ENCODE measurements around the gene OR5L2.

Gene OR5L2

DNA sequence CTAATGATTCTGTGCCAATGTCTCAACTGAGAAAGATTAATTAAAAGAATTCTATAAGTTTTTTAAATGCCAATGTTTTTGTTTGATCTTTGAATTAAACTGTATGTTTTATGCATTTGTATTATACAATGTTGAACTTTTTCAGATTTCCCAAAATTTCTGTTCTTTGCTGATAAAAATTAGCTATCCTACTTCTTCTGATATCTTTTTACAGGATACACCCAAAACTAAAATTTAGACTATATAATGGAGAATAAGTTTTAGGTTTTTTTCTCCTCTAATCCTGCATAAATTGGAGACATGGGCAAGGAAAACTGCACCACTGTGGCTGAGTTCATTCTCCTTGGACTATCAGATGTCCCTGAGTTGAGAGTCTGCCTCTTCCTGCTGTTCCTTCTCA, at the start of gene OR5L2:
TSS of gene OR5L2 (plus strand) at position 301 of the 400 bp plus-strand sequence. CDS start at position 301, 0 bp downstream.
- no peak for DNase-seq (ENCODE audit: low read depth)
- no peak for TF ChIP-seq CTCF (IDR thresholded peaks at IDR 0.05; ENCODE audit: control insufficient read depth, extremely low read depth, insufficient read depth)
- H3K4me3 ChIP-seq (ENCODE audit: low read depth, low read length), result no peak within 1 kb of the TSS

- DNase-seq (ENCODE audit: low read depth), result no peak
- no peak for TF ChIP-seq CTCF (IDR thresholded peaks at IDR 0.05; ENCODE audit: control insufficient read depth, extremely low read depth, insufficient read depth)
- no peak overlapping the region for H3K4me3 ChIP-seq (ENCODE audit: low read depth, low read length)
Measured at GRCh38 chr11:55791606-55792005, 35.4 kb upstream of the OR5L2 start.

DNA sequence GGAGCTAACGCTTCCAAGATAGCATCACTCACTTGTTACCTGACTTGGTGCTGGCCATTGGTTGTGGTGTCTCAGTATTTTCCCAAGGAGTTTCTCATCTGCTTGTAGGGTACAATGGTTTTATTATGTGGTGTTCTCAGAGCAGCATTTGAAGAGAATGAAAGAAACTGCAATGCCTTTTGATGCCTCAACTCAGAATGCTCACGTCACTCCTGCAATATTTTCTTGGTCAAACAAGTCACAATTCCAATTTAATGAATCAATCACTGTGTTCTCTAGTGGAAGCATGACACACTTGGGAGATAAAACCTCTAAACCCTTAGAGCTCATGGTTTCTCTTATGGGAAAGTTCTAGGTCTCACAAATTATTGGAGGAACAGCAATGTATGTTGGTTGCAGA, 33.7 kb upstream of the OR5L2 start:
- H3K4me3 ChIP-seq (ENCODE audit: low read depth, low read length), result no peak overlapping the region
- no peak for DNase-seq (ENCODE audit: low read depth)

DNA sequence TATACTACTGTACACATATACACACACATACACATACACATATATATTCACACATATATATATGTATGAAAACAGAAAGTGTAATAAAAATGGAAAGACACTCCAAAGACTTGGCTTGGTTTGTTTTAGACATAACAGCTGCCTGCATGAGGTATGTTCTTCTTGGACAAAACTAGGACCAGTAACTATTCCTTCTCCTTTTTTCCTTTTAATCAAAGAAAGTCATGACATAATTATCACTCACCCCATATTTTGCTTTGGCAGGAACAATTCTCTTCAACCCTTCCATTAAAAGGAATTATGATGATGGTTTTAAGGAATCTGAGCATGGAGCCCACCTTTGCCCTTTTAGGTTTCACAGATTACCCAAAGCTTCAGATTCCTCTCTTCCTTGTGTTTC, 31.8 kb upstream of the OR5L2 start, which contains the start of gene OR5D14:
TSS of gene OR5D14 (plus strand) at position 301 of the 400 bp plus-strand sequence. CDS start at position 301, 0 bp downstream.
- no peak for TF ChIP-seq CTCF (IDR thresholded peaks at IDR 0.05; ENCODE audit: control insufficient read depth, extremely low read depth, insufficient read depth)

More for the DNA sequence above, 33.7 kb upstream of the OR5L2 start:
- TF ChIP-seq CTCF (IDR thresholded peaks at IDR 0.05; ENCODE audit: control insufficient read depth, extremely low read depth, insufficient read depth), result no peak

DNA sequence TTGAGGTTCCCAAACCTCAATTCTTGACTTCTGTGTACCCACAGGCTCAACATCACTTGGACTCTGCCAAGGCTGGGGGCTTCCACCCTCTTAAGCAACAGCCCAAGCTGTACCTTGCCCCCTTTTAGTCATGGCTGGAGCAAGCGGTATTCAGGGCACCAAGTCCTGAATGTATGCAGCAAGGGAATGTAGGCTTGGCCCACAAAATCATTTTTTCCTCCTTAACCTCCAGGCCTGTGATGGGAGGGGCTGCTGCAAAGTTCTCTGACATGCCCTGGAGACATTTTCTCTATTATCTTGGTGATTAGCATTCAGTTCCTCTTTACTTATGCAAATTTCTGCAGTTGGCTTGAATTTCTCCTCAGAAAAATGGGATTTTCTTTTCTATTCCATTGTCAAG, 20.8 kb upstream of the OR5L2 start:
- TF ChIP-seq CTCF (IDR thresholded peaks at IDR 0.05; ENCODE audit: control insufficient read depth, extremely low read depth, insufficient read depth), result no peak
- DNase-seq (ENCODE audit: low read depth), result no peak
- no peak overlapping the region for H3K4me3 ChIP-seq (ENCODE audit: low read depth, low read length)

More for the DNA sequence above, 31.8 kb upstream of the OR5L2 start, which contains the start of gene OR5D14:
- no peak for DNase-seq (ENCODE audit: low read depth)
- no peak within 1 kb of the TSS for H3K4me3 ChIP-seq (ENCODE audit: low read depth, low read length)

- no peak for DNase-seq (ENCODE audit: low read depth)
- no peak within 1 kb of the TSS for H3K4me3 ChIP-seq (ENCODE audit: low read depth, low read length)
- no peak for TF ChIP-seq CTCF (IDR thresholded peaks at IDR 0.05; ENCODE audit: control insufficient read depth, extremely low read depth, insufficient read depth)
Measured at GRCh38 chr11:55811067-55811466, 16.0 kb upstream of the OR5L2 start, which contains the start of gene OR5L1. OR5L1 (plus strand) TSS chr11:55811367; CDS start chr11:55811467, 100 bp downstream.

DNA sequence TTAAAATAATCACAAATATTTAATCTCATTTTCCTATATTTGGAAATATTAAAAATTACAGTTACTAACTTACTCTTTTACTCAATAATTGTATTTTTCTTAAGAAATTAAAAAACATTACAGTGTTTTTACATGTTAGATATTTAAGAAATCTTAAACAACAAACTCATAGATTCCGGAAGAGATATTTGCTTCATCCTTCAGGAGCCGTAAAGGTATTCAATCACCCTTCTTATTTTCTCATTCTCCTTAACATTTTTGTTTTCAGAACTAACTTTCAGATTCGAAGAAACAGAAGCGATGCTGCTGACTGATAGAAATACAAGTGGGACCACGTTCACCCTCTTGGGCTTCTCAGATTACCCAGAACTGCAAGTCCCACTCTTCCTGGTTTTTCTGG, 7.7 kb upstream of the OR5L2 start, which contains the start of gene OR5D18:
TSS of gene OR5D18 (plus strand) at position 301 of the 400 bp plus-strand sequence. CDS start at position 301, 0 bp downstream.
- TF ChIP-seq CTCF (IDR thresholded peaks at IDR 0.05; ENCODE audit: control insufficient read depth, extremely low read depth, insufficient read depth), result no peak
- no peak within 1 kb of the TSS for H3K4me3 ChIP-seq (ENCODE audit: low read depth, low read length)
- DNase-seq (ENCODE audit: low read depth), result no peak
